Activated CD4-positive, alpha-beta T cell treated with anti-CD3 and anti-CD28 coated beads for 1 hour (primary cell): ENCODE results near the gene TCF25.
"Not testable (repeated sequence)": the region's sequence is repeated elsewhere in the genome, so short reads cannot be mapped to it uniquely, and the experiment has no call there.

ENCODE experiments used
- DNase-seq: peaks from one replicate; pipeline ENCODE4 v3.0.0-alpha.2; 2020

TCF25 gene

GRCh38 chr16:89873109-89873971 is at the start of gene TCF25:
Gene TCF25, plus strand, starts transcription at chr16:89873592. Its CDS starts 76 bp downstream, at chr16:89873668.
- peak; percentile 85 for DNase-seq

- not testable (repeated sequence) for DNase-seq
Observed at GRCh38 chr16:89823824-89824148, 49.6 kb upstream of the TCF25 start.

GRCh38 chr16:89826531-89827382 is 46.6 kb upstream of the TCF25 start:
- DNase-seq, result no peak

- no peak for DNase-seq
Observed at GRCh38 chr16:89827383-89828198, 45.8 kb upstream of the TCF25 start.

GRCh38 chr16:89828199-89828869 is 45.1 kb upstream of the TCF25 start, which contains the start of gene SPIRE2:
Gene SPIRE2, plus strand, starts transcription at chr16:89828475. Its CDS starts 76 bp downstream, at chr16:89828551.
- peak; percentile 50 for DNase-seq

- no peak for DNase-seq
Observed at GRCh38 chr16:89828870-89829629, 44.3 kb upstream of the TCF25 start.

GRCh38 chr16:89829630-89830437 is 43.6 kb upstream of the TCF25 start:
- no peak for DNase-seq

- no peak for DNase-seq
Observed at GRCh38 chr16:89831810-89832328, 41.5 kb upstream of the TCF25 start.

GRCh38 chr16:89833664-89834363 is 39.6 kb upstream of the TCF25 start:
- not testable (repeated sequence) for DNase-seq

- DNase-seq, result not testable (repeated sequence)
Observed at GRCh38 chr16:89834813-89835363, 38.5 kb upstream of the TCF25 start.

- not testable (repeated sequence) for DNase-seq
Observed at GRCh38 chr16:89836484-89836883, 36.9 kb upstream of the TCF25 start.

GRCh38 chr16:89837014-89837546 is 36.3 kb upstream of the TCF25 start:
- DNase-seq, result no peak

- DNase-seq, result no peak
Observed at GRCh38 chr16:89841275-89841674, 32.1 kb upstream of the TCF25 start.

- no peak for DNase-seq
Observed at GRCh38 chr16:89842471-89843408, 30.7 kb upstream of the TCF25 start.

GRCh38 chr16:89843409-89844350 is 29.7 kb upstream of the TCF25 start:
- no peak for DNase-seq

GRCh38 chr16:89844739-89845339 is 28.6 kb upstream of the TCF25 start:
- DNase-seq, result no peak
